K562 (cell line): ENCODE measurements around the gene DPYSL4. TPM values are rescaled to one million over a fixed set of nuclear protein-coding genes. Genes with fewer than 3 reads are reported as not detected.
A peak's percentile ranks its signal among the peaks of the same experiment; 100 is the strongest.

Source experiments
- ATAC-seq: fragments of 200-7000 bp; cut with Tn5 transposase; 3 replicates; pipeline ENCODE4 v1.9.1; 2020; ENCODE audit warnings: moderate library complexity
- BruUV-seq: library from RNA; stranded (reverse); fragments of 400-500 nt; replicated peaks from 2 replicates; lab custom pipeline; 2021; lab: Mats Ljungman, UMichigan
- CTCF ChIA-PET: fragments of 300-600 bp; formaldehyde crosslinking; extraction: SDS; loops from one replicate; lab custom pipeline; 2021; ENCODE audit warnings: low intra/inter-chr PET ratio; lab: Yijun Ruan, JAX
- POLR2A ChIA-PET: fragments of 300-600, 350-650 bp; sonication (Branson Sonifier 250); formaldehyde crosslinking; extraction: SDS; loops from one replicate; lab custom pipeline; 2021; ENCODE audit warnings: antibody characterized with exemption, inconsistent platforms; lab: Yijun Ruan, JAX
- DNase-seq, 4 experiments: peaks; one replicate each; pipeline versions ENCODE4 v3.0.0 to v3.0.0-alpha.2; 2011 to 2018; ENCODE audit warnings: low spot score in 3 of 4, mixed read lengths in 3 of 4; ENCODE audit errors: extremely low read depth in 1 of 4
- FAIRE-seq: peaks from 2 replicates; lab custom pipeline; 2011; peaks lifted over from hg19 to GRCh38; lab: Jason Lieb, UNC
- H2AFZ ChIP-seq: 2 replicates; pipeline ENCODE4 v1.6.0; 2011; ENCODE audit warnings: low read depth, low read length, control low read depth, inconsistent platforms
- H3K27ac ChIP-seq: fragments of 200-600 bp; 3 replicates; pipeline ENCODE4 v1.8.0; 2011; ENCODE audit warnings: low read depth, mild to moderate bottlenecking, control low read depth, inconsistent platforms, low read length, moderate library complexity, mixed read lengths; ENCODE audit errors: extremely low read depth
- H3K27me3 ChIP-seq, 2 experiments: fragments of 300-600 bp in 1 of 2; 2 replicates in 1 of 2; 3 replicates in 1 of 2; pipeline versions ENCODE4 v1.6.0 to v1.8.0; 2011; ENCODE audit warnings: inconsistent platforms in 2 of 2, low read length in 2 of 2, mild to moderate bottlenecking in 1 of 2, mixed read lengths in 1 of 2, moderate library complexity in 1 of 2; ENCODE audit not compliant: control insufficient read depth in 2 of 2, insufficient read depth in 2 of 2
- H3K36me3 ChIP-seq: fragments of 300-600 bp; 3 replicates; pipeline ENCODE4 v1.8.0; 2011; ENCODE audit warnings: mild to moderate bottlenecking, low read length, inconsistent platforms; ENCODE audit not compliant: control insufficient read depth, insufficient read depth
- H3K4me1 ChIP-seq, 2 experiments: fragments of 200-600 bp in 1 of 2; replicated peaks in 1 of 2; 2 replicates in 1 of 2; 3 replicates in 1 of 2; pipeline versions ENCODE4 v1.5.1 to v1.8.0; 2011; ENCODE audit warnings: inconsistent platforms in 2 of 2, low read length in 2 of 2, mild to moderate bottlenecking in 1 of 2, mixed read lengths in 1 of 2, moderate library complexity in 1 of 2; ENCODE audit not compliant: control insufficient read depth in 2 of 2, insufficient read depth in 2 of 2
- H3K4me2 ChIP-seq: 2 replicates; pipeline ENCODE4 v1.6.1; 2011; ENCODE audit warnings: low read length, control low read depth, inconsistent platforms, mixed read lengths; ENCODE audit not compliant: insufficient read depth
- H3K4me3 ChIP-seq: fragments of 200-600 bp; sonication (generic), shearing (Covaris generic); 2 replicates; pipeline ENCODE4 v1.5.1; 2016; ENCODE audit warnings: control low read depth, inconsistent platforms
- H3K79me2 ChIP-seq: fragments of 200-600 bp; 3 replicates; pipeline ENCODE4 v1.8.0; 2011; ENCODE audit warnings: low read length, inconsistent platforms; ENCODE audit not compliant: control insufficient read depth, insufficient read depth
- H3K9ac ChIP-seq, 2 experiments: 2 replicates each; pipeline versions ENCODE4 v1.6.0 to v1.6.1; 2011; ENCODE audit warnings: low read depth in 2 of 2, low read length in 2 of 2, control low read depth in 1 of 2, inconsistent platforms in 1 of 2, mild to moderate bottlenecking in 1 of 2, mixed read lengths in 1 of 2; ENCODE audit not compliant: insufficient read depth in 1 of 2
- H3K9me1 ChIP-seq: one replicate; pipeline ENCODE4 v1.6.0; 2011; ENCODE audit warnings: inconsistent platforms, mild to moderate bottlenecking, low read length, moderate library complexity; ENCODE audit not compliant: control insufficient read depth, insufficient read depth
- H3K9me3 ChIP-seq: replicated peaks from 2 replicates; pipeline ENCODE4 v1.5.1; 2011; ENCODE audit warnings: low read depth, low read length, inconsistent platforms; ENCODE audit not compliant: control insufficient read depth, insufficient read depth
- H4K20me1 ChIP-seq: replicated peaks from 2 replicates; pipeline ENCODE4 v1.6.1; 2011; ENCODE audit warnings: low read length, inconsistent platforms, mixed read lengths; ENCODE audit not compliant: control insufficient read depth, insufficient read depth
- ATF1 ChIP-seq, 2 experiments: fragments of 450-650 bp in 1 of 2; IDR thresholded peaks; 2 replicates each; pipeline ENCODE4 v1.6.1; 2016; ENCODE audit warnings: missing compliant biosample characterization in 1 of 2, missing genetic modification characterization in 1 of 2
- CREM ChIP-seq: IDR thresholded peaks from 2 replicates; pipeline ENCODE4 v1.6.1; 2014; ENCODE audit warnings: antibody characterized with exemption, low read depth
- HDGF ChIP-seq: fragments of 450-650 bp; IDR thresholded peaks from 2 replicates; pipeline ENCODE4 v1.6.1; 2016
- NFE2 ChIP-seq: IDR thresholded peaks from 2 replicates; pipeline ENCODE4 v1.6.1; 2014; ENCODE audit warnings: antibody characterized with exemption, low read depth
- RFX1 ChIP-seq: fragments of 450-650 bp; IDR thresholded peaks from 2 replicates; pipeline ENCODE4 v1.6.1; 2016; ENCODE audit warnings: mild to moderate bottlenecking, moderate library complexity
- STAT5A ChIP-seq: IDR thresholded peaks from 2 replicates; pipeline ENCODE4 v1.6.1; 2012; ENCODE audit warnings: low read length, inconsistent platforms, borderline replicate concordance
- WGBS: fragments of 100-300 bp; shearing (Covaris generic); methylation state at CpG from one replicate; pipeline ENCODE4 v1.1.6; 2016; ENCODE audit warnings: low coverage, mixed read lengths; ENCODE audit not compliant: insufficient coverage; ENCODE audit errors: missing lambda C conversion rate; 5-methylcytosine and 5-hydroxymethylcytosine counted together
- in situ Hi-C: fragments of 300-500 bp; cut with MboI; formaldehyde crosslinking; loops from 4 replicates; pipeline ENCODE4 v1.15.0; 2018; ENCODE audit warnings: inconsistent platforms, mixed read lengths
- intact Hi-C: fragments of 100-400 bp; cut with micrococcal nuclease; formaldehyde crosslinking; loops from 2 replicates; pipeline ENCODE4 v1.14.2; 2022
- polyA plus RNA-seq, 8 experiments: library from polyadenylated mRNA; depleted of rRNA in 4 of 8; stranded (reverse) in 5 of 8; unstranded in 3 of 8; fragments of >200 nt; fragmentation: Nextera tagmentation in 2 of 8; fragmentation: Illumina TruSeq in 1 of 8; extraction: Ambion mirVana in 2 of 8; extraction: Trizol in 1 of 8; gene quantifications; 2 replicates each; pipeline versions ENCODE4 v1.2.1 to v1.2.3, GENCODE V29; 2011 to 2014; ENCODE audit warnings: inconsistent platforms in 1 of 8, missing spikeins in 1 of 8
- total RNA-seq, 7 experiments: library from RNA; depleted of rRNA in 6 of 7; stranded (reverse); fragments of >200 nt in 6 of 7; fragmentation: Illumina TruSeq in 2 of 7; extraction: Trizol in 2 of 7; gene quantifications; 2 replicates each; pipeline versions ENCODE4 v1.2.1 to v1.2.3, GENCODE V29; 2011 to 2021; ENCODE audit warnings: low replicate concordance in 1 of 7

DPYSL4 gene
- total and polyA plus RNA-seq, 9 of the 15 experiments (the other 6 are each of a cell fraction or from before 2014, with no cell fraction given): 0.03 TPM; not detected in 8

DNA sequence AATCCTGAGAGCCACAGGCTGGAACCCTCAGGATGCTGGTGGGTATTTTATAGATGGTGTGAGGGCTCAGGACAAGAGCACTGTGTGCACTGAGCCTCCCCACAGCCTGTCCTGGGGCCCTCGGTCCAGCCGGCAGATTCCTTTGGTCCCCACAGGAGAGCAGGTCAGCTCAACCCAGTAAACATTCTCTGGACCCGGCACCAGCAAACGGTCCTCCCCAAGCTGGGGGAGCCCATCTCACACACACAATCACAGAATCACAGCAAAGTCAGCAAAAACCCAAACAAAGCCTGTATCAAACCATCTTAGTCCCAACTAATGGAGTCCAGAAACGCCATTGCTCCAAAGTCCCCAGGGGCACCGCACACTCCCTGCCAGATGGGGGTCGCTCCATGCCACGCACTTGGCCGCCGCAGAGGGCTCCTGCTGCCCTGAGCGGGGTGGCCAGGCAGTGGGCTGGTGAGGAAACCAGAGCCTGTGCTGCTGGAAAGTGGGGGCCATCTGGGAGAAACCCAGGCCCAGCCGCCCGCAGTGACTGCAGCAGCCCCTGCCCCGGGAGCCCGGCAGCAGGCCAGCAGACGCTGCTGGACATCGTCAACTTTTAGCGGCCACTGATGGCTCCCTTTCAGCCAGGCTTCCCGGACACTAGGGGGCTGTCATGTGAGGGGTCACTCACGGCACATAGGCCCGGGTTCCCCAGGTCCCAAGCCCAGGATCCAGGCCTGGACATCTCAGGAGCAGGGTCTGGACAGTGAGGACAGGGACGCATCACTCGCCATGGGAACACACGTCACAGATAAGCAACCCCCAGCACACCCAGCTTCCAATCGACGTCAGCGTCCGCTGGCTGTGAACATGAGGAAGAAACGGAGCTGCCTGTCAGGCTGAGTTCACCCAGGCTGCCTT is 52.6 kb downstream of the DPYSL4 start:
- H3K9ac ChIP-seq: no peak overlapping the region
- no peaks in the 10 kb centered on the region for H3K9me1 ChIP-seq
- no peak overlapping the region for H3K4me3 ChIP-seq
- H3K4me2 ChIP-seq: no peak overlapping the region
- POLR2A ChIA-PET: no interaction called here
- no peak for ATAC-seq
- in situ Hi-C loops (no loop called here), intact Hi-C loops (no loop called here)
- BruUV-seq: no TSS peak
- no peak overlapping the region for H2AFZ ChIP-seq
- no peaks in the 10 kb centered on the region for H3K36me3 ChIP-seq
- DNase-seq: no peak
- peaks cover 0 to 20% of the 10 kb centered on the region in 2 experiments; a peak in 2 of 5 replicates for H3K4me1 ChIP-seq
- no peak for TF ChIP-seq STAT5A
- peak; percentile 67 for TF ChIP-seq CREM
- no peak for TF ChIP-seq HDGF
- TF ChIP-seq ATF1 (CRISPR knock-in tag; IDR thresholded peaks at IDR 0.05): no peak
- peak; percentile 62; the same call in 1 of the 2 replicates for TF ChIP-seq ATF1 (tag; IDR thresholded peaks at IDR 0.05)
- WGBS: 17% methylated on average over 21 of the region's 29 CpGs
- no peak overlapping the region for H3K27ac ChIP-seq
- CTCF ChIA-PET: no interaction called here
- H3K79me2 ChIP-seq: no peaks in the 10 kb centered on the region
- H3K9me3 ChIP-seq: no peaks in the 10 kb centered on the region
- peaks cover 6% of the 10 kb centered on the region; the same call in 1 of the 2 replicates for H4K20me1 ChIP-seq
- no peak for FAIRE-seq
- peaks cover 24 to 96% of the 10 kb centered on the region in 2 experiments; a peak in 3 of 5 replicates for H3K27me3 ChIP-seq

DNA sequence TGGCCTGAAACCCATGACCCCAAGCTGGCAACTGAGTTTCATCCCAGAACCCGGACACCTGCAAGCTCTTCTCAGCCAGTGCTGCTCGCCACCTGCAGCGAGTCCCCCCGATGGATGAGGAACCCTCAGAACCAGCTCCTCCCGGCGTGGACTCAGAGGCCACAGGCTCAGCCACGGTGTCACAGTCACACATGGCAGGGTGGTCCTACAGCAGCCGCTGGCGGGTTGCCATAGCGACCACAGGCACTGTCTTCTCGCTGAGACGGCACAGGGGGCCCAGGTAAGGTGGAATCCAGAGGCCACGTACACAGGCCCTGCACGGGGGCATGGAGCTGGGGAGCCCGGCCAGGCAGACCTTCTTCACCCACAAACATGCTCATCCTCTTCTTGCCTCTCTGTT is 53.4 kb downstream of the DPYSL4 start:
- peak; percentile 47 for TF ChIP-seq RFX1
- TF ChIP-seq NFE2: no peak
- TF ChIP-seq, all 486 proteins: peak for 1
- no peak overlapping the region for H3K9ac ChIP-seq
- no peak overlapping the region for H3K4me2 ChIP-seq
- peaks cover 10% of the 10 kb centered on the region; the same call in 1 of the 2 replicates for H4K20me1 ChIP-seq
- no peak overlapping the region for H3K27ac ChIP-seq
- no peaks in the 10 kb centered on the region for H3K79me2 ChIP-seq
- H3K4me1 ChIP-seq: peaks cover 0 to 20% of the 10 kb centered on the region in 2 experiments; a peak in 2 of 5 replicates
- no peaks in the 10 kb centered on the region for H3K9me3 ChIP-seq
- 11% methylated on average over 12 of the region's 15 CpGs for WGBS
- ChIA-PET POLR2A (no interaction called here), CTCF (no interaction called here)
- H2AFZ ChIP-seq: no peak overlapping the region
- in situ Hi-C loops (no loop called here), intact Hi-C loops (no loop called here)
- H3K36me3 ChIP-seq: no peaks in the 10 kb centered on the region
- no peak overlapping the region for H3K4me3 ChIP-seq
- no peak for DNase-seq
- BruUV-seq: no TSS peak
- ATAC-seq: no peak
- FAIRE-seq: no peak
- H3K9me1 ChIP-seq: no peaks in the 10 kb centered on the region
- H3K27me3 ChIP-seq: peaks cover 21 to 96% of the 10 kb centered on the region in 2 experiments; a peak in 3 of 5 replicates
